GM12878 (cell line): Measurements from ENCODE around the gene TOR1A. TPM values are rescaled to one million over a fixed set of nuclear protein-coding genes. Genes with fewer than 3 reads are reported as not detected.

Experiments
- ATAC-seq: fragments of 200-7000 bp; cut with Tn5 transposase; 3 replicates; pipeline ENCODE4 v1.9.1; 2020; ENCODE audit warnings: mild to moderate bottlenecking, moderate library complexity
- BruUV-seq: library from RNA; stranded (reverse); fragments of 400-500 nt; replicated peaks from 2 replicates; lab custom pipeline; 2021; lab: Mats Ljungman, UMichigan
- CTCF ChIA-PET: fragments of 300-600 bp; sonication (Branson Sonifier 250); formaldehyde crosslinking; extraction: SDS; loops from one replicate; lab custom pipeline; 2021; ENCODE audit warnings: inconsistent platforms; lab: Yijun Ruan, JAX
- POLR2A ChIA-PET: fragments of 350-600 bp; formaldehyde crosslinking; extraction: SDS; loops from one replicate; lab custom pipeline; 2021; ENCODE audit warnings: inconsistent platforms; lab: Charles Lee
- RAD21 ChIA-PET: fragments of 300-600 bp; sonication (Branson Sonifier 250); formaldehyde crosslinking; loops from one replicate; lab custom pipeline; 2023; ENCODE audit warnings: antibody characterized with exemption; ENCODE audit not compliant: unreplicated experiment; lab: Charles Lee
- SMC1A ChIA-PET: fragments of 300-600 bp; sonication (Branson Sonifier 250); formaldehyde crosslinking; loops from one replicate; lab custom pipeline; 2023; ENCODE audit not compliant: unreplicated experiment, uncharacterized antibody; lab: Charles Lee
- DNase-seq: peaks from one replicate; pipeline ENCODE4 v3.0.0-alpha.2; 2011; ENCODE audit warnings: low read depth, low spot score
- FAIRE-seq: peaks from 3 replicates; lab custom pipeline; 2011; peaks lifted over from hg19 to GRCh38; lab: Jason Lieb, UNC
- H2AFZ ChIP-seq: 2 replicates; pipeline ENCODE4 v1.6.0; 2011; ENCODE audit warnings: low read depth, low read length, control low read depth; ENCODE audit not compliant: control insufficient read depth
- H3K27ac ChIP-seq: 2 replicates; pipeline ENCODE4 v1.5.1; 2011; ENCODE audit warnings: control low read depth; ENCODE audit not compliant: control insufficient read depth, insufficient read depth
- H3K27me3 ChIP-seq, 2 experiments: replicated peaks in 1 of 2; 2 replicates each; pipeline versions ENCODE4 v1.6.0 to v1.6.1; 2011; ENCODE audit warnings: low read length in 1 of 2; ENCODE audit not compliant: control insufficient read depth in 2 of 2, insufficient read depth in 2 of 2
- H3K36me3 ChIP-seq, 2 experiments: 2 replicates each; pipeline ENCODE4 v1.5.1; 2011; ENCODE audit warnings: low read length in 1 of 2; ENCODE audit not compliant: control insufficient read depth in 2 of 2, insufficient read depth in 2 of 2
- H3K4me1 ChIP-seq: 2 replicates; pipeline ENCODE4 v1.6.1; 2011; ENCODE audit warnings: mild to moderate bottlenecking, low read length, moderate library complexity, mixed read lengths; ENCODE audit not compliant: control insufficient read depth, insufficient read depth
- H3K4me2 ChIP-seq: 2 replicates; pipeline ENCODE4 v1.6.0; 2011; ENCODE audit warnings: control low read depth; ENCODE audit not compliant: control insufficient read depth, insufficient read depth
- H3K4me3 ChIP-seq: fragments of 200-600 bp; sonication (generic); 2 replicates; pipeline ENCODE4 v1.5.1; 2016
- H3K79me2 ChIP-seq: 2 replicates; pipeline ENCODE4 v1.6.0; 2011; ENCODE audit warnings: low read length; ENCODE audit not compliant: control insufficient read depth, insufficient read depth
- H3K9ac ChIP-seq: 2 replicates; pipeline ENCODE4 v1.8.0; 2011; ENCODE audit warnings: low read length, control low read depth, mixed read lengths; ENCODE audit not compliant: control insufficient read depth, insufficient read depth
- H3K9me3 ChIP-seq: replicated peaks from 3 replicates; pipeline ENCODE4 v1.5.1; 2011; ENCODE audit warnings: mild to moderate bottlenecking, low read length; ENCODE audit not compliant: control insufficient read depth, insufficient read depth
- H4K20me1 ChIP-seq: 2 replicates; pipeline ENCODE4 v1.6.0; 2011; ENCODE audit not compliant: control insufficient read depth, insufficient read depth
- CREM ChIP-seq: IDR thresholded peaks from 2 replicates; pipeline ENCODE4 v1.6.1; 2014; ENCODE audit warnings: antibody characterized with exemption, low read depth
- FOXK2 ChIP-seq: fragments of 450-650 bp; IDR thresholded peaks from 2 replicates; pipeline ENCODE4 v1.6.1; 2017; ENCODE audit warnings: mild to moderate bottlenecking, moderate library complexity
- GABPA ChIP-seq: IDR thresholded peaks from 2 replicates; pipeline ENCODE4 v1.6.1; 2014; ENCODE audit warnings: antibody characterized with exemption, low read depth, mild to moderate bottlenecking, inconsistent platforms
- HDAC6 ChIP-seq: fragments of 200-600 bp; sonication (generic); IDR thresholded peaks from one replicate; pipeline ENCODE4 v1.8.0; 2017; ENCODE audit warnings: antibody characterized with exemption; ENCODE audit not compliant: unreplicated experiment
- HSF1 ChIP-seq: fragments of 150-350 bp; IDR thresholded peaks from 2 replicates; pipeline ENCODE4 v1.6.1; 2014; ENCODE audit warnings: mild to moderate bottlenecking, low read depth, low read length
- LARP7 ChIP-seq: fragments of 450-650 bp; IDR thresholded peaks from 2 replicates; pipeline ENCODE4 v1.6.1; 2017; ENCODE audit warnings: mild to moderate bottlenecking
- MXI1 ChIP-seq: fragments of 150-350 bp; IDR thresholded peaks from 2 replicates; pipeline ENCODE4 v1.6.1; 2011; ENCODE audit warnings: low read depth, mild to moderate bottlenecking, inconsistent platforms, low read length, improper control_type of control experiment
- NKRF ChIP-seq: fragments of 450-650 bp; conservative IDR thresholded peaks from 2 replicates; pipeline ENCODE4 v1.6.1; 2017; ENCODE audit warnings: mild to moderate bottlenecking, moderate library complexity
- PAX5 ChIP-seq: IDR thresholded peaks from 2 replicates; pipeline ENCODE4 v1.6.1; 2011; ENCODE audit warnings: low read depth, low read length, borderline replicate concordance
- RCOR1 ChIP-seq: conservative IDR thresholded peaks from 2 replicates; pipeline ENCODE4 v1.6.1; 2012; ENCODE audit warnings: low read depth, low read length, improper control_type of control experiment
- ZBTB11 ChIP-seq: fragments of 450-650 bp; formaldehyde crosslinking; IDR thresholded peaks from 2 replicates; pipeline ENCODE4 v1.5.0; 2022; ENCODE audit warnings: mild to moderate bottlenecking, missing genetic modification characterization
- WGBS: methylation state at CpG from one replicate; pipeline ENCODE4 v1.1.6; 2016; ENCODE audit warnings: low lambda C conversion rate; ENCODE audit not compliant: insufficient replicate concordance, insufficient coverage; ENCODE audit errors: missing lambda C conversion rate; 5-methylcytosine and 5-hydroxymethylcytosine counted together
- in situ Hi-C: fragments of 300-500 bp; cut with MboI; formaldehyde crosslinking; loops from 9 replicates; pipeline ENCODE4 v1.14.3; 2018; ENCODE audit warnings: mixed read lengths
- intact Hi-C: fragments of 100-400 bp; cut with micrococcal nuclease; formaldehyde crosslinking; loops from one replicate; pipeline ENCODE4 v1.14.2; 2022; ENCODE audit not compliant: unreplicated experiment
- polyA plus RNA-seq, 11 experiments: library from polyadenylated mRNA; depleted of rRNA in 4 of 11; unstranded in 6 of 11; stranded (reverse) in 5 of 11; fragments of >200 nt; fragmentation: Nextera tagmentation in 4 of 11; fragmentation: Illumina TruSeq in 1 of 11; extraction: Ambion mirVana in 4 of 11; extraction: Trizol in 1 of 11; gene quantifications; 1 replicate in 1 of 11; 2 replicates in 10 of 11; pipeline versions ENCODE4 v1.2.1 to v1.2.3, GENCODE V29; 2011 to 2016; ENCODE audit warnings: inconsistent platforms in 2 of 11, missing spikeins in 2 of 11, low read depth in 1 of 11
- total RNA-seq, 4 experiments: library from RNA; depleted of rRNA in 3 of 4; stranded (reverse); fragments of >200 nt in 3 of 4; fragmentation: Illumina TruSeq in 1 of 4; extraction: Trizol in 1 of 4; gene quantifications; 2 replicates each; pipeline versions ENCODE4 v1.2.1 to v1.2.3, GENCODE V29; 2013 to 2021
- TF ChIP-seq, protein P1 (sequence below): fragments of 450-650 bp; IDR thresholded peaks from 2 replicates; pipeline ENCODE4 v1.6.1; 2014; ENCODE audit warnings: mild to moderate bottlenecking
- TF ChIP-seq, protein P2 (sequence below): fragments of 450-650 bp; IDR thresholded peaks from 2 replicates; pipeline ENCODE4 v1.6.1; 2017; ENCODE audit warnings: mild to moderate bottlenecking

Gene TOR1A
- total and polyA plus RNA-seq, 10 of the 15 experiments (the other 5 are each of a cell fraction or from before 2014, with no cell fraction given) = 3.2 to 60.8 (median 38.6) TPM

DNA sequence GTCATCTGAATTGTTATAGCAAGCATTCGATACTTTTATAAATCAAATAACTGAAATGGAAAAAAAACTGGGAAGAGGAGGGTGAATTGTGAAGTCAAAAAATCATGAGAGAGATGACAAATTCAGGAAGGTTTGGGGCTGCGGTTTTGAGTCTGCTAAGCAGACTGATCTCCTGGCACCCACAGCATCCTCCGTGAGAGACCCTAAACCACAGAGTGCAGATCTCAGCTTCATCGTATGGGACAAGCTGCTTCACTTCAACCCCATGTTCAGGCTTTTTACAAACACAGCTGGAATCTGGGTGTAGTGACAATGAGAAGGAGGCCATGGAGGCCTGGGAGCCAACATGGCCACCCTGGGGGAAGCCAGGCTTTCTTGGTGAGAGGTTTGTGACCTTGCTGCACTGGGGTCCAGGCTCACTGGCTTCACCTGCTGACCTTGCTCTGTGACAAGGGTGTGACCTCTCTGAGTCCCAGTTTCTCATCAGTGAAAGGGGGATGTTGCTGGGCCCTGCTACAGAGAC lies 30.7 kb upstream of the TOR1A start:
- ATAC-seq (no peak), FAIRE-seq (no peak), DNase-seq (no peak)
- H3K4me1 ChIP-seq = no peaks in the 10 kb centered on the region
- ChIA-PET RAD21 (no interaction called here), CTCF (interaction anchor here (1.2 kb wide), 1 partner anchor 11 kb away, joined by 3 read pairs; no protein-coding TSS in a partner anchor), SMC1A (interaction anchor here (0.6 kb wide), 1 partner anchor 475 kb away, joined by 3 read pairs; no protein-coding TSS in a partner anchor), POLR2A (no interaction called here)
- no peaks in the 10 kb centered on the region for H3K79me2 ChIP-seq
- H3K4me2 ChIP-seq = no peak overlapping the region
- WGBS = 97% methylated on average over 4 of the region's 4 CpGs
- no peak overlapping the region for H3K9ac ChIP-seq
- no peak overlapping the region for H3K4me3 ChIP-seq
- no peak overlapping the region for H2AFZ ChIP-seq
- no peaks in the 10 kb centered on the region for H3K9me3 ChIP-seq
- no TSS peak for BruUV-seq
- no peaks in the 10 kb centered on the region for H3K27me3 ChIP-seq
- H4K20me1 ChIP-seq = no peaks in the 10 kb centered on the region
- H3K36me3 ChIP-seq = peaks cover 0 to 8% of the 10 kb centered on the region in 2 experiments; a peak in 3 of 4 replicates
- in situ Hi-C loops (no loop called here), intact Hi-C loops (no loop called here)
- no peak overlapping the region for H3K27ac ChIP-seq
- TF ChIP-seq GABPA (no peak), CREM (no peak), FOXK2 (no peak), ZBTB11 (CRISPR knock-in tag) (no peak), MXI1 (no peak), RCOR1 (no peak), NKRF (no peak), PAX5 (no peak), LARP7 (no peak), HDAC6 (no peak), HSF1 (no peak)
- TF ChIP-seq, protein P1, sequence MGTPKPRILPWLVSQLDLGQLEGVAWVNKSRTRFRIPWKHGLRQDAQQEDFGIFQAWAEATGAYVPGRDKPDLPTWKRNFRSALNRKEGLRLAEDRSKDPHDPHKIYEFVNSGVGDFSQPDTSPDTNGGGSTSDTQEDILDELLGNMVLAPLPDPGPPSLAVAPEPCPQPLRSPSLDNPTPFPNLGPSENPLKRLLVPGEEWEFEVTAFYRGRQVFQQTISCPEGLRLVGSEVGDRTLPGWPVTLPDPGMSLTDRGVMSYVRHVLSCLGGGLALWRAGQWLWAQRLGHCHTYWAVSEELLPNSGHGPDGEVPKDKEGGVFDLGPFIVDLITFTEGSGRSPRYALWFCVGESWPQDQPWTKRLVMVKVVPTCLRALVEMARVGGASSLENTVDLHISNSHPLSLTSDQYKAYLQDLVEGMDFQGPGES = no peak
- TF ChIP-seq, protein P2, sequence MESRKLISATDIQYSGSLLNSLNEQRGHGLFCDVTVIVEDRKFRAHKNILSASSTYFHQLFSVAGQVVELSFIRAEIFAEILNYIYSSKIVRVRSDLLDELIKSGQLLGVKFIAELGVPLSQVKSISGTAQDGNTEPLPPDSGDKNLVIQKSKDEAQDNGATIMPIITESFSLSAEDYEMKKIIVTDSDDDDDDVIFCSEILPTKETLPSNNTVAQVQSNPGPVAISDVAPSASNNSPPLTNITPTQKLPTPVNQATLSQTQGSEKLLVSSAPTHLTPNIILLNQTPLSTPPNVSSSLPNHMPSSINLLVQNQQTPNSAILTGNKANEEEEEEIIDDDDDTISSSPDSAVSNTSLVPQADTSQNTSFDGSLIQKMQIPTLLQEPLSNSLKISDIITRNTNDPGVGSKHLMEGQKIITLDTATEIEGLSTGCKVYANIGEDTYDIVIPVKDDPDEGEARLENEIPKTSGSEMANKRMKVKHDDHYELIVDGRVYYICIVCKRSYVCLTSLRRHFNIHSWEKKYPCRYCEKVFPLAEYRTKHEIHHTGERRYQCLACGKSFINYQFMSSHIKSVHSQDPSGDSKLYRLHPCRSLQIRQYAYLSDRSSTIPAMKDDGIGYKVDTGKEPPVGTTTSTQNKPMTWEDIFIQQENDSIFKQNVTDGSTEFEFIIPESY = no peak
